Measurements from ENCODE around the gene ANAPC7.

DNA sequence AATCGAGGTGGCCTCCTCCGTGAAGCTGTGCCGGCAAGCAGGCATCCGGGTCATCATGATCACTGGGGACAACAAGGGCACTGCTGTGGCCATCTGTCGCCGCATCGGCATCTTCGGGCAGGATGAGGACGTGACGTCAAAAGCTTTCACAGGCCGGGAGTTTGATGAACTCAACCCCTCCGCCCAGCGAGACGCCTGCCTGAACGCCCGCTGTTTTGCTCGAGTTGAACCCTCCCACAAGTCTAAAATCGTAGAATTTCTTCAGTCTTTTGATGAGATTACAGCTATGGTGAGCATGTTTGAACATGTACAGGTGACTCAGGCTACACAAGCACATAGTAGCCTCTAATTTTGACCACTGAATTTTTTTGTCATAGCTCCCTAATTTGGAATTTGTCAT, 62.8 kb downstream of the ANAPC7 start:
- TF ChIP-seq, protein P1, sequence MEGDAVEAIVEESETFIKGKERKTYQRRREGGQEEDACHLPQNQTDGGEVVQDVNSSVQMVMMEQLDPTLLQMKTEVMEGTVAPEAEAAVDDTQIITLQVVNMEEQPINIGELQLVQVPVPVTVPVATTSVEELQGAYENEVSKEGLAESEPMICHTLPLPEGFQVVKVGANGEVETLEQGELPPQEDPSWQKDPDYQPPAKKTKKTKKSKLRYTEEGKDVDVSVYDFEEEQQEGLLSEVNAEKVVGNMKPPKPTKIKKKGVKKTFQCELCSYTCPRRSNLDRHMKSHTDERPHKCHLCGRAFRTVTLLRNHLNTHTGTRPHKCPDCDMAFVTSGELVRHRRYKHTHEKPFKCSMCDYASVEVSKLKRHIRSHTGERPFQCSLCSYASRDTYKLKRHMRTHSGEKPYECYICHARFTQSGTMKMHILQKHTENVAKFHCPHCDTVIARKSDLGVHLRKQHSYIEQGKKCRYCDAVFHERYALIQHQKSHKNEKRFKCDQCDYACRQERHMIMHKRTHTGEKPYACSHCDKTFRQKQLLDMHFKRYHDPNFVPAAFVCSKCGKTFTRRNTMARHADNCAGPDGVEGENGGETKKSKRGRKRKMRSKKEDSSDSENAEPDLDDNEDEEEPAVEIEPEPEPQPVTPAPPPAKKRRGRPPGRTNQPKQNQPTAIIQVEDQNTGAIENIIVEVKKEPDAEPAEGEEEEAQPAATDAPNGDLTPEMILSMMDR (IDR thresholded peaks at IDR 0.05) = no peak
- no peak for TF ChIP-seq POLR2AphosphoS5 (IDR thresholded peaks at IDR 0.05)
- no peak for TF ChIP-seq POLR2A (IDR thresholded peaks at IDR 0.05)
